ENCODE results near the gene PPP1CB.

Gene PPP1CB

DNA sequence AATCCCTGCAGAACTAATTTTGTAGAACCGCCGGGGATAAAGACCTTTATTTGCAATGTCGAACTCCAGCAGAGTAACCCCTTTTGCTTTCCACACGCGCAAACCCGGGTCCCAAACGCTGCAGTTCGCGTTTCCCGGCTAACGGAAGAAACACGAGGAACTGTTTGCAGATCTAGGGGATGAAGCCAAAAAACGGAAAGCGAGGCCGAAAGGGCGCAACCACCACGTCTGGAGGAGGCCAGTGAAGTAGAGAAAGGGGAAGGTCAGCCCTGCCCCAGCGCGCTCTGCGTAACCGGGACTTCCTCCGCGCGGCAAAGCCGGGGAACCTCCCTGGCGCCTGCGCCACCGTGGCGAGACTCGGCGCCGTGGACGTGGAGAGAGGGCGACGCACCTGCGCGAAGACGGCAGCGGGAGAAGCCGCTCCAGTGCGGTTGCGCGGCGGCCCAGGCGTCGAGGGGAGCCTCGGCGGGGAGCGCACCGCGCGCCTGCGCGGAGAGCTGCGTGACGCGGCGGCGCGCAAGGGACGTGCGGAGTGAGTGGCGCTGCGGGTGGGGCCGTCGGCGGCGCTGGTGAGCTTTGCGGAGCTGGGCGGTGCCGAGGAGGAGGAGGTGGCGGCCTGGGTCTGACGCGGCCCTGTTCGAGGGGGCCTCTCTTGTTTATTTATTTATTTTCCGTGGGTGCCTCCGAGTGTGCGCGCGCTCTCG, at the start of gene PPP1CB:
PPP1CB (plus strand) TSS at position 579 of the 704 bp plus-strand sequence. CDS start 295 bp downstream, outside the sequence.
- H3K9ac ChIP-seq (ENCODE audit: low read depth in 1 of 2, low read length in 2 of 2): peak within 1 kb of the TSS; percentile 98 to 100
- peak within 1 kb of the TSS; percentile 99 to 100 for H3K27ac ChIP-seq (ENCODE audit: low read depth in 2 of 2, low read length in 2 of 2)
- no peaks in the 10 kb centered on the region for H3K27me3 ChIP-seq (ENCODE audit: control insufficient read depth in 2 of 2, insufficient read depth in 2 of 2, low read length in 2 of 2)
- H3K9me3 ChIP-seq (ENCODE audit: control insufficient read depth in 2 of 2, low read length in 2 of 2): no peaks in the 10 kb centered on the region
- peak within 1 kb of the TSS; percentile 86 to 97 for H3K4me3 ChIP-seq (ENCODE audit: low read length in 2 of 2)
- H3K4me1 ChIP-seq (ENCODE audit: control insufficient read depth in 2 of 2, insufficient read depth in 2 of 2, low read length in 2 of 2): peaks cover 30 to 40% of the 10 kb centered on the region in 2 donors
- peaks cover 0 to 2% of the 10 kb centered on the region in 2 donors for H3K36me3 ChIP-seq (ENCODE audit: control insufficient read depth in 2 of 2, insufficient read depth in 2 of 2, low read length in 2 of 2)

DNA sequence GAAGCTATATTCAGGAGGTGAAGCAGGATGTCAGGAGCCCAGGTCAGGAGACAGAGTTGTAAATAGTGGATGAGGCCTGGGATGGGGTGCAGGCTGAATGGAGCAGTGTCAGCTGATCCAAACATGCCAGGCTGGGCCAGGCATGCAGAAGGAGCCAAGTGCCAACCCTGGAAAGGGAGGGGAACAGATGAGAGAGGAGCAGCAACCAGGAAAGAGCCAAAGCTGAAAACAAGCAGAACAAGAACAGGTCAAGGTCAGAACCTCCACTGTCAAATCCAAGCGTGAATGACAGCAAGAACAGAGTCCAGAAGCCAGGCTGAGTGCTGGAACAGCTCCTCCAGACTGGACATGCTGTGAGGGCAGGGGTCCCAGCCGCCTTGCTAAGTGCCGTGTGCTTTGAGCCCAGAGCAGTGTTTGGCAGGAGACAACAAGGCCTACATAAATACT, 49.2 kb upstream of the PPP1CB start:
- no peaks in the 10 kb centered on the region for H3K27me3 ChIP-seq (ENCODE audit: control insufficient read depth in 2 of 2, insufficient read depth in 2 of 2, low read length in 2 of 2)
- H3K9ac ChIP-seq (ENCODE audit: low read depth in 1 of 2, low read length in 2 of 2): no peak overlapping the region
- no peaks in the 10 kb centered on the region for H3K4me1 ChIP-seq (ENCODE audit: control insufficient read depth in 2 of 2, insufficient read depth in 2 of 2, low read length in 2 of 2)
- H3K4me3 ChIP-seq (ENCODE audit: low read length in 2 of 2): no peak overlapping the region
- no peaks in the 10 kb centered on the region for H3K9me3 ChIP-seq (ENCODE audit: control insufficient read depth in 2 of 2, low read length in 2 of 2)
- H3K27ac ChIP-seq (ENCODE audit: low read depth in 2 of 2, low read length in 2 of 2): no peak overlapping the region
- no peaks in the 10 kb centered on the region for H3K36me3 ChIP-seq (ENCODE audit: control insufficient read depth in 2 of 2, insufficient read depth in 2 of 2, low read length in 2 of 2)

DNA sequence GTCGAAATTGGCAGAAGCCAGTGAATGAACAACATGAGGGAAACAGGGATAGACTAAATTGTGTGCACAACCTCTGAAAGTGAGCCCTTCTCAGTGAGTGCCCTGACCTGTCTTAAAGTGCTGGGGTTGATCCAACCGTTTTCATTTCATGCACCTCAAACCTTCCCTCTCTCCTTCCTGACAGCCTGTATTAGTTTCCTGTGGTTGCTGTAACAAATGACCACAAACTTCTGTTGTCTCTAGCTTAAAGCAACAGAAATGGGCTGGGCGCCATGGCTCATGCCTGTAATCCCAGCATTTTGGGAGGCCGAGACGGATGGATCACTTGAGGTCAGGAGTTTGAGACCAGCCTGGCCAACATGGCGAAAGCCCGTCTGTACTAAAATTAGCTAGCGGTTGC, 48.8 kb upstream of the PPP1CB start:
- Histone ChIP-seq H3K9me3 (ENCODE audit: control insufficient read depth in 2 of 2, low read length in 2 of 2) (no peaks in the 10 kb centered on the region), H3K36me3 (ENCODE audit: control insufficient read depth in 2 of 2, insufficient read depth in 2 of 2, low read length in 2 of 2) (no peaks in the 10 kb centered on the region), H3K27me3 (ENCODE audit: control insufficient read depth in 2 of 2, insufficient read depth in 2 of 2, low read length in 2 of 2) (no peaks in the 10 kb centered on the region), H3K4me3 (ENCODE audit: low read length in 2 of 2) (no peak overlapping the region), H3K9ac (ENCODE audit: low read depth in 1 of 2, low read length in 2 of 2) (no peak overlapping the region), H3K27ac (ENCODE audit: low read depth in 2 of 2, low read length in 2 of 2) (no peak overlapping the region), H3K4me1 (ENCODE audit: control insufficient read depth in 2 of 2, insufficient read depth in 2 of 2, low read length in 2 of 2) (no peaks in the 10 kb centered on the region)

DNA sequence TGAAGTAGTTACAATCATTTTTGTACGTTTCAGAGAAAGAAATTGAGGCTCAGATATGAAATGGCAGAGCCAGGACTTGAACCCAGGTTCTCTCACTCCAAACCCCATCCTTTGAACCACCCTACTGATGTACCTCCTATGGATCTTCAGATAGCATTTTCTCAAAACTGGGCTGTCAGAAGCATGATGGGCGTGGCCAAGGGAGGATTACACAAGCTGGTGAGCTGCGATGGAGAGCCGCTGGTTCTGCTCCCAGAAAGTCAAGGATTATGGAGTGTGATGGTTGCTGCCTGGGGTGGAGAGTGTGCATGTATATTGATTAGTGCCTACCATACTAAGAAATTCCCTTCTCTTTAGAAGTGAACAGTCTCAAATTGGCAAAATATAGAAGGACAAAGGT, 47.0 kb upstream of the PPP1CB start:
- no peaks in the 10 kb centered on the region for H3K36me3 ChIP-seq (ENCODE audit: control insufficient read depth in 2 of 2, insufficient read depth in 2 of 2, low read length in 2 of 2)
- no peak overlapping the region for H3K27ac ChIP-seq (ENCODE audit: low read depth in 2 of 2, low read length in 2 of 2)
- no peak overlapping the region for H3K4me3 ChIP-seq (ENCODE audit: low read length in 2 of 2)
- H3K27me3 ChIP-seq (ENCODE audit: control insufficient read depth in 2 of 2, insufficient read depth in 2 of 2, low read length in 2 of 2): no peaks in the 10 kb centered on the region
- H3K9ac ChIP-seq (ENCODE audit: low read depth in 1 of 2, low read length in 2 of 2): no peak overlapping the region
- H3K9me3 ChIP-seq (ENCODE audit: control insufficient read depth in 2 of 2, low read length in 2 of 2): no peaks in the 10 kb centered on the region
- peaks cover 6 to 12% of the 10 kb centered on the region in 2 donors for H3K4me1 ChIP-seq (ENCODE audit: control insufficient read depth in 2 of 2, insufficient read depth in 2 of 2, low read length in 2 of 2)

DNA sequence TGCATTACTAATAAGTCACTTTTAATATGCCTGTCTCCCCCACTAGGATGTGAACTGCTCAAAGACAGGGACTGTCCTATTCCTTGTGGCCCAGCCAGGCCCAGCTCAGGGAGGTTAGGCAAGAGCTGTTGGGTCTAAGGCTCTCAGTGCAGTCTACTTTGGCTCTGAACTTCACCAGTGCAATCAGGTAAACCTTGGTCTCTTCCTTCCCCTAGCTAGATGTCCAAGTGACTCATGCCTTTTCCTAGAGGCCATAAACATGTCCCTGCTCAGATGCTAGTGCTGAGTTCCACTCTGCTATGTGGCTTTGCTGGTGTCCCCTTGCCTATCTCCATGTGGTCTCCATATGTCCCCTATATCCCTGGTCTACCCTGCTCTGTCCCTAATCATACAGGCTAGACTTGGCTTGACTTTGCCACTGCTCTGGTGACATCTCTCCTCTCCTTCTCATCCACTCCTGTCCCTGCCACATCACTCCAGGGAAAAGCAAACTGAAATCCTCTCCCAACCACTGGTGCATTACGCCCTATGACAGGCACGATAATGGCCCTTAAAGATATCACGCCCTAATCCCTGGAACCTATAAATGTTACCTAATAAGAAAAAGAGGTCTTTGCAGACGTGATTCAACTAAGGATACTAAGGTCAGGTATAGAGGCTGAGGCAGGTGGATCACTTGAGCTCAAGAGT, 45.7 kb upstream of the PPP1CB start:
- Histone ChIP-seq H3K9ac (ENCODE audit: low read depth in 1 of 2, low read length in 2 of 2) (no peak overlapping the region), H3K9me3 (ENCODE audit: control insufficient read depth in 2 of 2, low read length in 2 of 2) (no peaks in the 10 kb centered on the region), H3K4me1 (ENCODE audit: control insufficient read depth in 2 of 2, insufficient read depth in 2 of 2, low read length in 2 of 2) (peaks cover 6 to 12% of the 10 kb centered on the region in 2 donors), H3K27me3 (ENCODE audit: control insufficient read depth in 2 of 2, insufficient read depth in 2 of 2, low read length in 2 of 2) (no peaks in the 10 kb centered on the region), H3K36me3 (ENCODE audit: control insufficient read depth in 2 of 2, insufficient read depth in 2 of 2, low read length in 2 of 2) (no peaks in the 10 kb centered on the region), H3K27ac (ENCODE audit: low read depth in 2 of 2, low read length in 2 of 2) (peak overlapping the region in 1 of 2 donors; percentile 17), H3K4me3 (ENCODE audit: low read length in 2 of 2) (no peak overlapping the region)

DNA sequence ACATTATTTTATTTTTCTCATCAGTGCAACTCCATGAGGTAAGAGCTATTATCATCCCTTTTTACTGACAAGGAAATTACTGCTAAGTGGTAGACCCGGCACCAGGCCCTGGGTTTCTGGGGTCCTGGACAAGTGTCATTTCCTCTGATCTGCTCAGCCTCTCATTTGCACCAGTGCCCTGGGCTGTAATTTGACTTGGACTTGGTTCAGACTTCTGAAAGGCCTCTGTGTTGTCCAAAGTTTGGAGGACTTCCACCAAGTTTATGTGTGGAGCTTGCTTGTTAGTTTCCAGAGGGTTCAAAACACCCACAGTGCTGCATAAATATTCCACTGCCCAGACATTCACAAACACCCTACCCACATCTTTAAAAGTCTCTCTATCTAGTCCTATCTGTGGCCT, 44.0 kb upstream of the PPP1CB start:
- Histone ChIP-seq H3K9me3 (ENCODE audit: control insufficient read depth in 2 of 2, low read length in 2 of 2) (no peaks in the 10 kb centered on the region), H3K4me3 (ENCODE audit: low read length in 2 of 2) (no peak overlapping the region), H3K36me3 (ENCODE audit: control insufficient read depth in 2 of 2, insufficient read depth in 2 of 2, low read length in 2 of 2) (no peaks in the 10 kb centered on the region), H3K27ac (ENCODE audit: low read depth in 2 of 2, low read length in 2 of 2) (no peak overlapping the region), H3K4me1 (ENCODE audit: control insufficient read depth in 2 of 2, insufficient read depth in 2 of 2, low read length in 2 of 2) (peaks cover 6 to 12% of the 10 kb centered on the region in 2 donors), H3K9ac (ENCODE audit: low read depth in 1 of 2, low read length in 2 of 2) (no peak overlapping the region), H3K27me3 (ENCODE audit: control insufficient read depth in 2 of 2, insufficient read depth in 2 of 2, low read length in 2 of 2) (no peaks in the 10 kb centered on the region)

DNA sequence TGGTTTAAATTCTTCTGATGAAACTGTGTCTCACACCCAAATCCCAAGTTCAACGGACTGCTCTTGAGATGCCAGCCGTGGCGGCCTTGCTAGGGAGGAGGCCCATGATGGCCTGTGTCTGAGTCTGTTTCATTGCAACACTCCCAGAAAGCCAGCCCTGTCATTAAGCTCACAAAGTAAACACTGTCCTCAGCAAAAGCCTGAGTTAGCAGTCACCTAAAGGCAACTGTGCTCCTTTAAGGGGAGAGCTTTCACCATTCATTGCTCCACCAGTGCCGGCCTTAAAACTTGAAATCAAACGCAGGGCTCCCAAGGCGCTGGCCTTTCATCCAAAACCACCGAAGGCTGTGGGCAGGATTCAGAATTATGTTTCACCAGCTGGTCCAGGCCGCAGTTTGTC, 42.5 kb upstream of the PPP1CB start:
- H3K36me3 ChIP-seq (ENCODE audit: control insufficient read depth in 2 of 2, insufficient read depth in 2 of 2, low read length in 2 of 2): no peaks in the 10 kb centered on the region
- H3K4me1 ChIP-seq (ENCODE audit: control insufficient read depth in 2 of 2, insufficient read depth in 2 of 2, low read length in 2 of 2): peaks cover 6 to 12% of the 10 kb centered on the region in 2 donors
- H3K9ac ChIP-seq (ENCODE audit: low read depth in 1 of 2, low read length in 2 of 2): no peak overlapping the region
- H3K27me3 ChIP-seq (ENCODE audit: control insufficient read depth in 2 of 2, insufficient read depth in 2 of 2, low read length in 2 of 2): no peaks in the 10 kb centered on the region
- no peak overlapping the region for H3K4me3 ChIP-seq (ENCODE audit: low read length in 2 of 2)
- no peaks in the 10 kb centered on the region for H3K9me3 ChIP-seq (ENCODE audit: control insufficient read depth in 2 of 2, low read length in 2 of 2)
- peak overlapping the region; percentile 3 to 40 for H3K27ac ChIP-seq (ENCODE audit: low read depth in 2 of 2, low read length in 2 of 2)

DNA sequence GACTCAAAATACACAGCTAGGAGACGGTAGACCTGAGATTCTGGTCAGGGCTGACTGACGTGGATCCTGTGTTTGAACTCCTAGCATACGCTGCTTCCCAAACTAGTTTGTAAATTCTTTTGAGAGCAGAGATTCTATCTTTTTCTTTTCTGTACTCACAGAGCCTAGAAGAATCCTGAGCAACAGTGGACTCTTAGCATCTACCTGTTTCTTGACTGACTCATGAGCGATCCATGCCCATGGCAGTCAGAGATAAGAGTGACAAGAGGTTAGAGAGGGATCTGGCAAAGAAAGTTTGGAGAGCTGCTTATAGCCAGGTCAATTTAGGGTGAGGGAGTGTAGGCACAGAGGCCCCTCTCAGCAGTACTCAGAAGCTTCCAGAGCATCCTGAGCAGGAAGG, 41.1 kb upstream of the PPP1CB start:
- Histone ChIP-seq H3K27ac (ENCODE audit: low read depth in 2 of 2, low read length in 2 of 2) (no peak overlapping the region), H3K27me3 (ENCODE audit: control insufficient read depth in 2 of 2, insufficient read depth in 2 of 2, low read length in 2 of 2) (no peaks in the 10 kb centered on the region), H3K36me3 (ENCODE audit: control insufficient read depth in 2 of 2, insufficient read depth in 2 of 2, low read length in 2 of 2) (no peaks in the 10 kb centered on the region), H3K9me3 (ENCODE audit: control insufficient read depth in 2 of 2, low read length in 2 of 2) (no peaks in the 10 kb centered on the region), H3K9ac (ENCODE audit: low read depth in 1 of 2, low read length in 2 of 2) (no peak overlapping the region), H3K4me3 (ENCODE audit: low read length in 2 of 2) (no peak overlapping the region), H3K4me1 (ENCODE audit: control insufficient read depth in 2 of 2, insufficient read depth in 2 of 2, low read length in 2 of 2) (peaks cover 6 to 12% of the 10 kb centered on the region in 2 donors)

DNA sequence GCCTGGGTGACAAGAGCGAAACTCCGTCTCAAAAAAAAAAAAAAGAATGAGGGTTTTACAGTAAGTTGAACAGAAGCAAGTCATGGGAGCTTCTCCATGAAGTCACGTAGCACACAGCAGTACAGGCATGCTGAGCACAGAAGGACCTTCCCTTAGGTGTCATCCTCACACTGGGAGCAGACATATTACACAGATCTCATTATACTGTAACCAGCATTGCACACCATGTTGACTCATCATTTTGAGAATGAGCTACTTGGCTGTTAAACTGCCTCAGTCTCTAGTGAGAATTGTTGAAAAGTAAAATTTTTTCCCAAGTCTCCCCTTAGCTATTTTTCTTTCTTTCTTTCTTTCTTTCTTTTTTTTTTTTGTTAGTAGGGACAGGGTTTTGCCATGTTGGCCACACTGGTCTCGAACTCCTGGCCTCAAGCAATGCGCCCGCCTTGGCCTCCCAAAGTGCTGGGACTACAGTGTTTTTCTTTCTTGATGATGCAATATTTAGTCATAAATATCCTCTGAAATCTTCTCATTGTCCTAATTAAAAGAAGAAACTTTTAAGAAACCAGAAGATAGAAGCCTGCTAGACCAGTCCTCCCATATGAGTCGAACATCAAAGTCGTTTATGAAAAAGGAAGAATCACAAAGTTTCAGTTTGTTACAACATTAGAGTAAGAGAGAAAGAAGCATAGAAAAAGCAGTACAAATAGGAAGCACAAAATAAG, 37.9 kb upstream of the PPP1CB start:
- Histone ChIP-seq H3K36me3 (ENCODE audit: control insufficient read depth in 2 of 2, insufficient read depth in 2 of 2, low read length in 2 of 2) (no peaks in the 10 kb centered on the region), H3K27ac (ENCODE audit: low read depth in 2 of 2, low read length in 2 of 2) (no peak overlapping the region), H3K27me3 (ENCODE audit: control insufficient read depth in 2 of 2, insufficient read depth in 2 of 2, low read length in 2 of 2) (no peaks in the 10 kb centered on the region), H3K4me1 (ENCODE audit: control insufficient read depth in 2 of 2, insufficient read depth in 2 of 2, low read length in 2 of 2) (peaks cover 17 to 21% of the 10 kb centered on the region in 2 donors), H3K4me3 (ENCODE audit: low read length in 2 of 2) (no peak overlapping the region), H3K9me3 (ENCODE audit: control insufficient read depth in 2 of 2, low read length in 2 of 2) (no peaks in the 10 kb centered on the region), H3K9ac (ENCODE audit: low read depth in 1 of 2, low read length in 2 of 2) (no peak overlapping the region)
